Activated T-helper 1 cell treated with anti-CD3 and anti-CD28 coated beads, Interleukin-12 subunit alpha, Interleukin-12 subunit beta, Interleukin-2, Interleukin-4 antibody, amounts not matched to agents 30 ng/mL and 10 ng/mL and 1 ng/mL, durations not matched to agents 14 hours and 24 hours and 36 hours (primary cell): ENCODE data around the gene DDX56. TPM values are rescaled to one million over a fixed set of nuclear protein-coding genes. Genes with fewer than 3 reads are reported as not detected.

Experiments
- DNase-seq: peaks from one replicate; pipeline ENCODE4 v3.0.0; 2021; ENCODE audit warnings: low spot score
- H3K27ac Mint-ChIP-seq: one replicate; pipeline ENCODE4 v1.8.0; 2021; ENCODE audit warnings: mild to moderate bottlenecking, mixed read lengths
- H3K27me3 Mint-ChIP-seq: one replicate; pipeline ENCODE4 v1.8.0; 2022; ENCODE audit warnings: mild to moderate bottlenecking, moderate library complexity, mixed read lengths; ENCODE audit not compliant: insufficient read depth
- H3K36me3 Mint-ChIP-seq: one replicate; pipeline ENCODE4 v1.8.0; 2021; ENCODE audit warnings: low read depth, mixed read lengths
- H3K4me1 Mint-ChIP-seq: one replicate; pipeline ENCODE4 v1.8.0; 2021; ENCODE audit warnings: low read depth, mixed read lengths
- H3K4me3 Mint-ChIP-seq: one replicate; pipeline ENCODE4 v1.8.0; 2021; ENCODE audit warnings: mild to moderate bottlenecking, moderate library complexity, mixed read lengths
- H3K9me3 Mint-ChIP-seq: one replicate; pipeline ENCODE4 v1.8.0; 2021; ENCODE audit warnings: mixed read lengths
- intact Hi-C: fragments of 100-400 bp; cut with micrococcal nuclease; formaldehyde crosslinking; loops from one replicate; pipeline ENCODE4 v1.15.1; 2024
- total RNA-seq: library from RNA; stranded (reverse); gene quantifications from 2 replicates; pipeline ENCODE4 v1.2.3, GENCODE V29; 2022

DDX56 gene
- total RNA-seq, 1 donor from 2014 or later = 166 TPM

GRCh38 chr7:44534087-44534486 lies 39.6 kb downstream of the DDX56 start:
- no peaks in the 10 kb centered on the region for H3K9me3 Mint-ChIP-seq
- DNase-seq = no peak
- H3K27ac Mint-ChIP-seq = no peak overlapping the region
- intact Hi-C loops = no loop called here
- H3K4me1 Mint-ChIP-seq = no peaks in the 10 kb centered on the region
- no peaks in the 10 kb centered on the region for H3K36me3 Mint-ChIP-seq
- no peak overlapping the region for H3K4me3 Mint-ChIP-seq
- H3K27me3 Mint-ChIP-seq = no peaks in the 10 kb centered on the region

DNA sequence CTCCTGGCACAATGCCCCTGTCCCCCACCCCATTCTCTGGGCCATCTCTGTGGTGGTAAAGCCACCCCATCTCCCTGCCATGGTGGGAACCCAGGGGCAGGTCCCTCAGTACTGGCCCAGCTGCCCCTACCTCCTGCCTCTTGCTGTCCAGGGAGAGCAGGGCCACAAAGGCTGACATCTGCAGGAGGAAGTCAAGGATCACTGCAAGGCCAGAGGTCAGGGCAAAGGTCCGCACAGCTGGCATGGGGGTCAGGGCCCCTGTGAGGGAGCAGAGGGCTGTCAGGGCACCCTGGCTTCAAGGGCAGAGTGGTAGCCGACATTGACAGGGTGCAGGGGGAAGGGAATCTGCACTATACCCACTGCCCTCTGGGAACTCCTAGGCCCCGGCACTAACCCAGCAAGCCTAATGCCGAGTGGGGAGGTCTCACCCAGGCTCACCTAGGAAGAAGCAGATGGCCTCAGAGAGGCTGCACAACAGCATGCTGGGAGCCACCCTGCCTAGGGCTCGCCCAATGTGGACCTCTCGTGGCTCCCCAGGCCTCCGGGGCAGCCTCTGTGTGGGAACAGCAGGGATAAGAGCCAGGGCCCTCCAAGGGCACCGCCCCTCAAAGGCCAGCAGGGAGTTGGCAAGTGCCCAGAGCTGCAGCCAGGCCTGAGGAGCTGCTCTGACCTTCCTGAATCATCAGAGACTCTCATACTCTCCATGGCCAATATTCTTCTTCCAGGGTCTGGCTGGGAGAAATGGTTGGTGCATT lies 40.2 kb downstream of the DDX56 start:
- Mint-ChIP-seq H3K4me1 (no peaks in the 10 kb centered on the region), H3K27me3 (no peaks in the 10 kb centered on the region), H3K9me3 (no peaks in the 10 kb centered on the region), H3K36me3 (no peaks in the 10 kb centered on the region), H3K4me3 (no peak overlapping the region), H3K27ac (no peak overlapping the region)
- intact Hi-C loops = no loop called here
- DNase-seq = no peak

DNA sequence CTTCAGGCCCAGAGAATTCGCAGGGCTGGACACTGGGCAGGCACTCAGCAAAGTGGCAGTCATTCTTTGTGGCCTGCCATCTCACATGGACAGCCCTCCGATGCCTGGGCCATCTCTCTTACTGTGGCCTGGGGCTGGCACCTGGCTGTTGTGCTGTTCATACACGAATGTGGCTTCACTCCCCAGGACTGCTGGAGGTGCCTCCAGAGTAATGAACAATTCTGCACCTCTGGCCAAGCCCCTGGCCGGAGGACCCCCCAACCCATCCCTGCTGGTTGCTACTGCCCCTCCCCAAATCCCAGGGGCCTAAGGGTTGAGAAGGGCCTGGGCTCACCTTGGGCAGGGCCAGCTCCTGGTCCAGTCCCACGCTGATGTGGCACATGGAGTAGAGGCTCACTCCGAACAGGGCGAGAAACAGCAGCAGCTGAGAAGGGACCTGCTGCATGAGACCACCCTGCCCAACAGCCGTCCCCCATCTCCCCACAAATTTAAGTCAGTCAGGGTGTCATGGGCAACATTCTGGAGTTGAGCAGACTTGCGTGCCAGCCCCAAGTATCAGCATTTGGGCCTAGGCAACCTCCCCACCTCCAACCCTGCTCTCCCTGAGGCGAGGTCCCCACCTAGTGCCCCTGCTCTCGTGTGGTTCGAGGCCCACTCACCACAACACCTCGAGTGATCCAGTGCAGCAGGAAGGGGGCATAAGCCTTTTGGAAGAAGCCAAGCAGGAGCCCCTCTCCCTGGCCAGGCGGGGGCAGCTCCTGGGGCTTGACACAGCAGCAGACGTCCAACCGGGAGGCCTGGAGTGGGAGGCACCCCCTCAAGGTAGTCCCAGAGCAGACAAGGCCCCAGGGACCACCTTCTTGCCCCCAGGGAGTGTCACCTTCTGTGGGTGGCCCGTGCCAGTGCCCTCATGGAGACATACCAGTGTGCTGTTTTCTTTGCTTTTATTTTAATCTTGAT lies 42.0 kb downstream of the DDX56 start:
- no peaks in the 10 kb centered on the region for H3K4me1 Mint-ChIP-seq
- no peak overlapping the region for H3K27ac Mint-ChIP-seq
- no peaks in the 10 kb centered on the region for H3K9me3 Mint-ChIP-seq
- H3K36me3 Mint-ChIP-seq = no peaks in the 10 kb centered on the region
- no peaks in the 10 kb centered on the region for H3K27me3 Mint-ChIP-seq
- intact Hi-C loops = no loop called here
- no peak overlapping the region for H3K4me3 Mint-ChIP-seq
- no peak for DNase-seq

DNA sequence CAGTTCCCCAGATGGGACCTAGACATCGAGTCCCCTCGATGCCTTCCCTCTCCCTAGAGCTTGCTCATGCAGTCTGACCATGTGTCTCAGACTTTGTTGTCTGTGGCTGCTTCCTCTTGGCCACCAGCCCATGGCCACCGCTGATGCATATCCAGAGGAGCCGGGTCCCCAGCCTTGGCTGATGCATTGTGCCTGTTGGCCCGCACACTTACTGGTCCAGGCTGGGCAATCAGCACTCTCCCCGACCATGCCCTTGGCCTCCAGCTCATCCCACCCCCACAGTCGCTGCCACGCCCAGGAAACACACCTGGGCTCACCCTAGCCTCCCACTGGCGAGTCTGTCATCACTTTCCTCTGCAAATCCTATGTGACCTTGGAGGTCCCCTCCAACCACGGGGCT lies 42.7 kb downstream of the DDX56 start:
- Mint-ChIP-seq H3K27ac (no peak overlapping the region), H3K4me1 (no peaks in the 10 kb centered on the region), H3K27me3 (no peaks in the 10 kb centered on the region), H3K36me3 (no peaks in the 10 kb centered on the region), H3K9me3 (no peaks in the 10 kb centered on the region), H3K4me3 (no peak overlapping the region)
- intact Hi-C loops = no loop called here
- no peak for DNase-seq

- Mint-ChIP-seq H3K36me3 (no peaks in the 10 kb centered on the region), H3K27ac (no peak overlapping the region), H3K4me1 (no peaks in the 10 kb centered on the region), H3K4me3 (no peak overlapping the region), H3K27me3 (peaks cover 8% of the 10 kb centered on the region), H3K9me3 (peaks cover 9% of the 10 kb centered on the region)
- intact Hi-C loops = no loop called here
- DNase-seq = no peak
These were observed 48.8 kb downstream of the DDX56 start for GRCh38 chr7:44524811-44525388.

DNA sequence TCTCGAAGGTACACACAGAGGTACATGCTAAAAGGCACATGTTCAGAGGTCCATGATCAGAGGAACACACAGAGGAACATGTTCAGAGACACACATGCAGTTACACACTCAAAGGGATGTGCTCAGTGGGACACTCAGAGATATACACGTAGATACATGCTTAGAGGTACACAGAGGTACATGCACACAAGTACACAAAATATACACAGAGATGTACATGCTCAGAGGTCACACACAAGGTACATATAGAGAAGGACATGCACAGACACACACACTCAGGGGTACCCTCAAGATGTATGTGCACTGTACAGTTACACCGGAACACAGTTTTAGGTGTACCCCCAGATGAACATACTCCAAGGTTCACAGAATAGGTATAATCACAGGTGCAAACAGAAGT lies 51.4 kb downstream of the DDX56 start:
- Mint-ChIP-seq H3K27me3 (peaks cover 8% of the 10 kb centered on the region), H3K27ac (no peak overlapping the region), H3K4me3 (no peak overlapping the region), H3K36me3 (no peaks in the 10 kb centered on the region), H3K4me1 (no peaks in the 10 kb centered on the region), H3K9me3 (peaks cover 9% of the 10 kb centered on the region)
- no peak for DNase-seq
- intact Hi-C loops = no loop called here

DNA sequence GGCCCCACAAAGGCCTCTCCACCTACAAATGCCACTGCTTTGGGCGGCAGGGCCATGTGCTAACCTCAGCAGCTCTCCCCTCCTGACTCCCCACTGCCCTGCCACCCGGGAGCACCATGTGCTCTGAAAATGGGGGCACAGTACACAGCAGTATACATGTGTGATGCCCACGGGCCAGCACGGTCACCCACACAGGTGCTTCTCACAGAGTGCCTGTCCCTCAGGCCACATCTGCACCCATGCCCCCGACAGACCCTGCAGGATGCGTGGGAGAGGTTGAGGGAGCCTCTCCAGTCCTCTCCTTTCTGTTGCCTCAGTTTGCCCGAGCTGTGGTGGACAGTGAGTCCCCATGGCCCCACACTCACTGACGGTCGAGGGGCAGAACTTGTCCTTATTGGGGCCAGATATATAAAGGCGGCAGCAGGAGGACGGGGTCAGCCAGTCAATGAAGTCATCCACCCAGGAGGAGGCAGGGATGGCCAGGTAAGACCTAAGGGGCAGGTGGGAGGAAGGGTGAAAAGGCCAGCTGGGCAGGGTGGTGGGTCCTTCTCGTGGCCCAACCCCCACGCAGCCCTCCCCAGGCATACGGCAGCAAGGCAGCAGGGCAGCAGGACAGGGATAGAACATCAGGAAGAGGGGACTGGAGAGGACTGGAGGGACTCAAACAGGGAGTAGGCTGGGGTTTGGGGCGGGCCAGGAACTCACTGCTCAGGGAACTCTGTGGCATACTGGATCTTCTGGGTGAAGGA lies 52.2 kb downstream of the DDX56 start:
- no peaks in the 10 kb centered on the region for H3K4me1 Mint-ChIP-seq
- H3K27ac Mint-ChIP-seq = no peak overlapping the region
- no peaks in the 10 kb centered on the region for H3K36me3 Mint-ChIP-seq
- peaks cover 8% of the 10 kb centered on the region for H3K27me3 Mint-ChIP-seq
- intact Hi-C loops = no loop called here
- no peak overlapping the region for H3K4me3 Mint-ChIP-seq
- H3K9me3 Mint-ChIP-seq = peaks cover 9% of the 10 kb centered on the region
- no peak for DNase-seq

DNA sequence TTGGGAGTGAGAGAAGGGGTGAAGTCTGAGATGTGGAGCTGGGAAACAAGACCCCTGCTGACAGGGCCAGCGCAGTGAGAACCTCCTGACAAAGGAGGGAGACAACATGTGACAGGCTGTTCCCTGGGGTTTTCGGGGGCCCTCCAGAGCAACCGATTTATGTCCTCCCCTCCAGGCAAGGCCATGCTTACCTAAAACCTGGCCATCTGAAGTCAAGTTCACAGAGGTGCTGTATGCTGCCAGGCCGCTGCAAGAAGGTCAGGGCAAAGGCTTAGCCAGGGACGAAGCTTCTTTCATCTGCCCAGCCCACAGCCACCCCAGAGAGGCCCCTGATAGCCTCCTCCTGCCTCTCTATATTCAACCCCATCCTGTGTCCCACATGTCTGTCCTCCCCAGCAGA lies 53.1 kb downstream of the DDX56 start:
- H3K27ac Mint-ChIP-seq = no peak overlapping the region
- H3K4me1 Mint-ChIP-seq = no peaks in the 10 kb centered on the region
- intact Hi-C loops = no loop called here
- DNase-seq = no peak
- H3K36me3 Mint-ChIP-seq = no peaks in the 10 kb centered on the region
- peaks cover 8% of the 10 kb centered on the region for H3K27me3 Mint-ChIP-seq
- peaks cover 9% of the 10 kb centered on the region for H3K9me3 Mint-ChIP-seq
- no peak overlapping the region for H3K4me3 Mint-ChIP-seq

DNA sequence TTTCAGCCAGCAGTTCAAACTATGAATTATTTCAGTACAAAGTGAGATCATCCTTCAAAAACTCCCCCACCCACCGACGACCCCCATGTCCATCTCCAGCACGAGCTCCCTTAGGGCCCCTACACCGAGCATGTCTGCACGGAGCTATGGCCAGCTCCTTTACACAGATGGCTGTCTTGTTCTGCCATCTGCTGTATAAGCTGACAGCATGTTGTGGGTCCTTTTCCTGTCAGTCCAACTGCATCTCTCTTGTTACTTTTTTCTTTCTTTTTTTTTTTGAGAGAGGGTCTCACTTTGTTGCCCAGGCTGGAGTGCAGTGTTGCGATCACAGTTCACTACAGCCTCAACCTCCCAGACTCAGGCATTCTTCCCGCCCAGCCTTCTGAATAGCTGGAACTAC lies 54.2 kb downstream of the DDX56 start:
- Mint-ChIP-seq H3K4me3 (no peak overlapping the region), H3K27ac (no peak overlapping the region), H3K27me3 (peaks cover 5% of the 10 kb centered on the region), H3K9me3 (peaks cover 4% of the 10 kb centered on the region), H3K36me3 (no peaks in the 10 kb centered on the region), H3K4me1 (no peaks in the 10 kb centered on the region)
- DNase-seq = no peak
- intact Hi-C loops = no loop called here

DNA sequence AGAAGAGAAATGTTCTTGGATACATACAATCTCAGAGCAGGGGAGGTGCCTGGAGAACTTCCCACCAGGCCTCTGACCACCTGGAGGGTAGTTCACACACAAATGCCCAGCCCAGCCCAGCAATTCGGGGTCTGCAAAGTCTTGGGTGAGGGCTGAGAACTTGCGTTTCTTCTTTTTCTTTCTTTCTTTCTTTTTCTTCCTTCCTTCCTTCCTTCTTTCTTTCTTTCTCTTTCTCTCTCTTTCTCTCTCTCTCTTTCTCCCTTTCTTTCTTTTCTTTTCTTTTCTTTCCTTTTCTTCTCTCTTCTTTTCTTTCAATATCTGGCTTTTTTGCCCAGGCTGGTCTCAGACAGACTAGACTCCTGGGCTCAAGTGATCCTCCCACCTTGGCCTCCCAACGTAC lies 54.9 kb downstream of the DDX56 start:
- intact Hi-C loops = no loop called here
- no peaks in the 10 kb centered on the region for H3K4me1 Mint-ChIP-seq
- no peak overlapping the region for H3K4me3 Mint-ChIP-seq
- no peak overlapping the region for H3K27ac Mint-ChIP-seq
- no peaks in the 10 kb centered on the region for H3K9me3 Mint-ChIP-seq
- no peak for DNase-seq
- H3K27me3 Mint-ChIP-seq = peaks cover 2% of the 10 kb centered on the region
- no peaks in the 10 kb centered on the region for H3K36me3 Mint-ChIP-seq

DNA sequence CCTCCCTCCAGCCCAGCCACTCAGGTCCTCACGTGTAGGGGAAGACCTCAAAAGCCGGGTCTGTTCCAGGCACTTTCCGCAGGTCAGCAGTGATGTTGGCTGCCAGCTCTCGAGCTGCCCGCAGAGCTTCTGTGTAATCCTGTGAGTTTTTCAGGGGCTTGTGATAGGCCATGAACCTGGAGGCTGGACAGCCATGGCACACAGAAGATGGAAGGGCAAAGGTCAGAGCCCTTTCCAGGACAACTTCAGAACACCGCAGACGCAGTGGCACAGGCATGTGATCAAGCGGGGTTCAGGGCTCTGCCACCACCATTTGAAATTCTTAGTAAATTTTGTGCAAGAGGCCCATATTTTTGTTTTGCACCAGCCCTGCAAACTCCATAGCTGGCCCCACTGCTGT lies 56.5 kb downstream of the DDX56 start:
- H3K4me3 Mint-ChIP-seq = no peak overlapping the region
- no peaks in the 10 kb centered on the region for H3K27me3 Mint-ChIP-seq
- no peaks in the 10 kb centered on the region for H3K36me3 Mint-ChIP-seq
- DNase-seq = no peak
- intact Hi-C loops = no loop called here
- no peaks in the 10 kb centered on the region for H3K9me3 Mint-ChIP-seq
- H3K4me1 Mint-ChIP-seq = no peaks in the 10 kb centered on the region
- no peak overlapping the region for H3K27ac Mint-ChIP-seq
